ENCODE measurements around the gene MED27.

DNA sequence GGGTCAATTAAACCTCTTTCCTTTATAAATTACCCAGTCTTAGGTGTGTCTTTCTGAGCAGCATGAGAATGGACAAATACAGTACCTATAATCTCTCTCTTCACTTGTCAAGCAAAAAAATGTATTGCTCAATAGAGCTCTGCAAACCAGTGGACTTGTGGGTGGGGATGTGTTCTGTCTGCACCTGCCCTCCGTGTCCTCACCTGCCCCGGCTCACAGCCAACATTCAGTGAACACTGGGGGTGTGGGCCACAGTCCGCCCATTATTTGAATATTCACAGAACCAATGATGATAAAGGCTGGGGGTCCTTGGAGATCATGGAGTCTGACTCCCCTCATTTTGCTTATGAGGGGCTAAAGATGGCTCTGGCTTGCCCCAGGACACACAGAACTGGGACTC is 36.9 kb upstream of the MED27 start:
- TF ChIP-seq, protein P1, sequence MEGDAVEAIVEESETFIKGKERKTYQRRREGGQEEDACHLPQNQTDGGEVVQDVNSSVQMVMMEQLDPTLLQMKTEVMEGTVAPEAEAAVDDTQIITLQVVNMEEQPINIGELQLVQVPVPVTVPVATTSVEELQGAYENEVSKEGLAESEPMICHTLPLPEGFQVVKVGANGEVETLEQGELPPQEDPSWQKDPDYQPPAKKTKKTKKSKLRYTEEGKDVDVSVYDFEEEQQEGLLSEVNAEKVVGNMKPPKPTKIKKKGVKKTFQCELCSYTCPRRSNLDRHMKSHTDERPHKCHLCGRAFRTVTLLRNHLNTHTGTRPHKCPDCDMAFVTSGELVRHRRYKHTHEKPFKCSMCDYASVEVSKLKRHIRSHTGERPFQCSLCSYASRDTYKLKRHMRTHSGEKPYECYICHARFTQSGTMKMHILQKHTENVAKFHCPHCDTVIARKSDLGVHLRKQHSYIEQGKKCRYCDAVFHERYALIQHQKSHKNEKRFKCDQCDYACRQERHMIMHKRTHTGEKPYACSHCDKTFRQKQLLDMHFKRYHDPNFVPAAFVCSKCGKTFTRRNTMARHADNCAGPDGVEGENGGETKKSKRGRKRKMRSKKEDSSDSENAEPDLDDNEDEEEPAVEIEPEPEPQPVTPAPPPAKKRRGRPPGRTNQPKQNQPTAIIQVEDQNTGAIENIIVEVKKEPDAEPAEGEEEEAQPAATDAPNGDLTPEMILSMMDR (IDR thresholded peaks at IDR 0.05): no peak
- TF ChIP-seq POLR2AphosphoS5 (IDR thresholded peaks at IDR 0.05; ENCODE audit: insufficient read depth in 1 of 2, low read depth in 1 of 2): no peak
